Gastroesophageal sphincter (tissue), 3 donors: Measurements from ENCODE around the gene CASQ2.

Source experiments
- EP300 ChIP-seq: sonication (generic); formaldehyde crosslinking; IDR thresholded peaks from one replicate; pipeline ENCODE4 v1.6.1; 2017; ENCODE audit warnings: antibody characterized with exemption, mild to moderate bottlenecking
- POLR2A ChIP-seq, 2 donors: fragments of 450-650 bp; IDR thresholded peaks; one replicate each; pipeline ENCODE4 v1.6.1; 2017; ENCODE audit warnings: antibody characterized with exemption in 2 of 2, mild to moderate bottlenecking in 2 of 2, moderate library complexity in 1 of 2
- POLR2AphosphoS5 ChIP-seq: sonication (generic); formaldehyde crosslinking; IDR thresholded peaks from one replicate; pipeline ENCODE4 v1.6.1; 2017; ENCODE audit warnings: antibody characterized with exemption
- TF ChIP-seq, protein P1 (sequence below), 4 experiments: fragments of 200-600 bp in 2 of 4; fragments of 450-650 bp in 2 of 4; sonication (generic) in 1 of 4; IDR thresholded peaks; one replicate each; pipeline ENCODE4 v1.5.1; 2017 to 2019; ENCODE audit warnings: antibody characterized with exemption in 4 of 4, mild to moderate bottlenecking in 2 of 4, moderate library complexity in 2 of 4

DNA sequence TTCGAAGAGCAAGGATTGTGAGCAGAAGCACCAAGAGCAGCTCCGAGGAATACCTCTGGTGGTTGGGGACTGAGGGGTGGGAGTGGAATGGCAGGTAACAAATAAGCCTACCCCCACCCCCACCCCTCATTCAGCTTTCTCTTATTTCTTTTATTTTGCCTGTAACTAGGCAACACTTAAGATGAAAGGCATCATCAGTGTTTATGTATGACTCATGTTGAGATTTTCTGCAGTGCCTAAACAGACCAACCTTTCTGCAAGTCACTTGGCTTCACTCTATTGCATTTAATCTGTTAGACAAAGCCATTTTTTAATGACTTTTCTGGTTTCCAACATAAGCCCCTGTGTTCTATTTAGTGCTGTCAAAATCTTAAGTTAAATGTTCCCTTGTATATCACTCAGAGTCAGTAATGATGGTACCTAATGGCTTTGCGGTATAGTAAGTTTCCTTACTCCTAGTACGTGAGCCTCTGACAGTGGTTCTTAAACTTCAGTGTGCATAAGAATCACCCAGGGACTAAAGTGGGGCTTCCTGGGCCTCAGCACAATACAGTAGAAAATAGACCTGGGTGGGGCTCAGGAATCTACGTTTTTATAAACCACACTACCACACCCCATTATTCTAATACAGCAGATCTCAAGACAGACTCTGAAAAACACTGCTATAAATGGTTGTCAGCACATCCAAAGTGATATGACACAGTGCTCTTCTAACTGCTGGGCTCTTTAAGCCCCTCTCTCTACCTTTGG lies 19.9 kb downstream of the CASQ2 start:
- TF ChIP-seq, protein P1, sequence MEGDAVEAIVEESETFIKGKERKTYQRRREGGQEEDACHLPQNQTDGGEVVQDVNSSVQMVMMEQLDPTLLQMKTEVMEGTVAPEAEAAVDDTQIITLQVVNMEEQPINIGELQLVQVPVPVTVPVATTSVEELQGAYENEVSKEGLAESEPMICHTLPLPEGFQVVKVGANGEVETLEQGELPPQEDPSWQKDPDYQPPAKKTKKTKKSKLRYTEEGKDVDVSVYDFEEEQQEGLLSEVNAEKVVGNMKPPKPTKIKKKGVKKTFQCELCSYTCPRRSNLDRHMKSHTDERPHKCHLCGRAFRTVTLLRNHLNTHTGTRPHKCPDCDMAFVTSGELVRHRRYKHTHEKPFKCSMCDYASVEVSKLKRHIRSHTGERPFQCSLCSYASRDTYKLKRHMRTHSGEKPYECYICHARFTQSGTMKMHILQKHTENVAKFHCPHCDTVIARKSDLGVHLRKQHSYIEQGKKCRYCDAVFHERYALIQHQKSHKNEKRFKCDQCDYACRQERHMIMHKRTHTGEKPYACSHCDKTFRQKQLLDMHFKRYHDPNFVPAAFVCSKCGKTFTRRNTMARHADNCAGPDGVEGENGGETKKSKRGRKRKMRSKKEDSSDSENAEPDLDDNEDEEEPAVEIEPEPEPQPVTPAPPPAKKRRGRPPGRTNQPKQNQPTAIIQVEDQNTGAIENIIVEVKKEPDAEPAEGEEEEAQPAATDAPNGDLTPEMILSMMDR (IDR thresholded peaks at IDR 0.05), result no peak
- TF ChIP-seq POLR2AphosphoS5, result peak; percentile 60
- no peak for TF ChIP-seq POLR2A (IDR thresholded peaks at IDR 0.05)
- no peak for TF ChIP-seq EP300
